WTC11 (cell line): ENCODE measurements around the gene TRIM51. TPM values are rescaled to one million over a fixed set of nuclear protein-coding genes. Genes with fewer than 3 reads are reported as not detected.
"Not testable (repeated sequence)": the region's sequence is repeated elsewhere in the genome, so short reads cannot be mapped to it uniquely, and the experiment has no call there.

Experiments
- ATAC-seq: fragments of 200-7000 bp; cut with Tn5 transposase; 2 replicates; pipeline ENCODE4 v1.10.0; 2021; ENCODE audit warnings: mild to moderate bottlenecking, moderate library complexity
- Bru-seq: library from RNA; stranded (reverse); fragments of 400-500 nt; gene quantifications from one replicate; lab custom pipeline; 2021; lab: Mats Ljungman, UMichigan
- CTCF ChIA-PET: fragments of 300-600 bp; sonication (Branson Sonifier 250); formaldehyde crosslinking; loops from one replicate; lab custom pipeline; 2021; ENCODE audit warnings: antibody characterized with exemption; lab: Charles Lee
- POLR2A ChIA-PET: fragments of 350-600 bp; sonication (Branson Sonifier 250); formaldehyde crosslinking; loops from one replicate; lab custom pipeline; 2021; ENCODE audit warnings: antibody characterized with exemption; lab: Charles Lee
- DNase-seq: peaks from one replicate; pipeline ENCODE4 v3.0.0; 2021; ENCODE audit warnings: low spot score
- H3K27ac Mint-ChIP-seq: 2 replicates; pipeline ENCODE4 v1.8.0; 2021; ENCODE audit warnings: mixed read lengths
- H3K27me3 Mint-ChIP-seq: 2 replicates; pipeline ENCODE4 v1.8.0; 2021; ENCODE audit warnings: low read depth, mild to moderate bottlenecking, moderate library complexity, mixed read lengths
- H3K36me3 Mint-ChIP-seq: 2 replicates; pipeline ENCODE4 v1.8.0; 2021; ENCODE audit warnings: mixed read lengths
- H3K4me1 Mint-ChIP-seq: 2 replicates; pipeline ENCODE4 v1.8.0; 2022; ENCODE audit warnings: mixed read lengths
- H3K4me3 Mint-ChIP-seq: 2 replicates; pipeline ENCODE4 v1.8.0; 2021; ENCODE audit warnings: mild to moderate bottlenecking, moderate library complexity, mixed read lengths
- H3K9me3 Mint-ChIP-seq: 2 replicates; pipeline ENCODE4 v1.8.0; 2021; ENCODE audit warnings: mixed read lengths
- ATF1 ChIP-seq: sonication (generic); formaldehyde crosslinking; IDR thresholded peaks from 2 replicates; pipeline ENCODE4 v1.8.1; 2023; ENCODE audit warnings: mild to moderate bottlenecking, moderate library complexity, missing genetic modification reagents
- CREB1 ChIP-seq: sonication (generic); formaldehyde crosslinking; IDR thresholded peaks from 2 replicates; pipeline ENCODE4 v1.8.0; 2023; ENCODE audit warnings: mild to moderate bottlenecking, missing genetic modification reagents
- ELF4 ChIP-seq: sonication (generic); formaldehyde crosslinking; IDR thresholded peaks from 2 replicates; pipeline ENCODE4 v1.8.1; 2022; ENCODE audit warnings: low read depth, mild to moderate bottlenecking, moderate library complexity, missing genetic modification reagents
- FOXP4 ChIP-seq: sonication (generic); formaldehyde crosslinking; IDR thresholded peaks from 2 replicates; pipeline ENCODE4 v1.8.0; 2022; ENCODE audit warnings: mild to moderate bottlenecking, missing genetic modification reagents
- JAZF1 ChIP-seq: fragments of 250-450 bp; sonication (Bioruptor Pico); IDR thresholded peaks from 2 replicates; pipeline ENCODE4 v1.9.0; 2021; ENCODE audit warnings: moderate library complexity, mild to moderate bottlenecking, inconsistent platforms
- KAT7 ChIP-seq: sonication (generic); formaldehyde crosslinking; IDR thresholded peaks from 2 replicates; pipeline ENCODE4 v1.8.1; 2023; ENCODE audit warnings: missing genetic modification reagents, mild to moderate bottlenecking, borderline replicate concordance
- NFATC4 ChIP-seq: fragments of 250-450 bp; sonication (Bioruptor Pico); IDR thresholded peaks from 2 replicates; pipeline ENCODE4 v1.9.0; 2021; ENCODE audit warnings: mild to moderate bottlenecking
- OVOL2 ChIP-seq: fragments of 250-450 bp; sonication (Bioruptor Pico); IDR thresholded peaks from 2 replicates; pipeline ENCODE4 v1.9.0; 2021; ENCODE audit warnings: mild to moderate bottlenecking, borderline replicate concordance
- RORB ChIP-seq: fragments of 250-450 bp; sonication (Bioruptor Pico); IDR thresholded peaks from 2 replicates; pipeline ENCODE4 v1.9.0; 2021; ENCODE audit warnings: mild to moderate bottlenecking
- SOX15 ChIP-seq: fragments of 250-450 bp; sonication (Bioruptor Pico); IDR thresholded peaks from 2 replicates; pipeline ENCODE4 v1.9.0; 2021; ENCODE audit warnings: mild to moderate bottlenecking
- SP1 ChIP-seq: sonication (generic); formaldehyde crosslinking; conservative IDR thresholded peaks from 2 replicates; pipeline ENCODE4 v1.8.1; 2022; ENCODE audit warnings: missing genetic modification reagents
- TCF7 ChIP-seq: sonication (generic); formaldehyde crosslinking; IDR thresholded peaks from 2 replicates; pipeline ENCODE4 v1.8.0; 2022; ENCODE audit warnings: mild to moderate bottlenecking, low read depth, missing genetic modification reagents, moderate library complexity
- TP53 ChIP-seq: sonication (generic); formaldehyde crosslinking; IDR thresholded peaks from 2 replicates; pipeline ENCODE4 v1.8.1; 2023; ENCODE audit warnings: mild to moderate bottlenecking, missing genetic modification reagents
- ZNF281 ChIP-seq: sonication (generic); formaldehyde crosslinking; IDR thresholded peaks from 2 replicates; pipeline ENCODE4 v1.8.0; 2023; ENCODE audit warnings: mild to moderate bottlenecking, missing genetic modification reagents
- ZNF396 ChIP-seq: fragments of 250-450 bp; sonication (Bioruptor Pico); IDR thresholded peaks from 2 replicates; pipeline ENCODE4 v1.8.0; 2021; ENCODE audit warnings: mild to moderate bottlenecking, moderate library complexity, borderline replicate concordance
- ZSCAN18 ChIP-seq: fragments of 250-450 bp; sonication (Bioruptor Pico); IDR thresholded peaks from 2 replicates; pipeline ENCODE4 v2.1.2; 2022; ENCODE audit warnings: mild to moderate bottlenecking, moderate library complexity
- long read RNA-seq, 3 experiments: library from RNA in 1 of 3; library from capped mRNA in 1 of 3; library from polyadenylated mRNA in 1 of 3; unstranded in 2 of 3; stranded (forward) in 1 of 3; transcript quantifications; one replicate each; pipeline ENCODE4 v2.0.0, GENCODE V29; 2021
- total RNA-seq: library from RNA; stranded (reverse); gene quantifications from 3 replicates; pipeline ENCODE4 v1.2.3, GENCODE V29; 2021
- TF ChIP-seq, protein P1 (sequence below): sonication (generic); formaldehyde crosslinking; IDR thresholded peaks from 2 replicates; pipeline ENCODE4 v1.8.1; 2023; ENCODE audit warnings: mild to moderate bottlenecking, missing genetic modification reagents, moderate library complexity
- TF ChIP-seq, protein P2 (sequence below): sonication (generic); formaldehyde crosslinking; IDR thresholded peaks from 2 replicates; pipeline ENCODE4 v1.8.0; 2023; ENCODE audit warnings: missing genetic modification reagents
- TF ChIP-seq, protein P3 (sequence below): sonication (generic); formaldehyde crosslinking; IDR thresholded peaks from 2 replicates; pipeline ENCODE4 v1.8.1; 2023; ENCODE audit warnings: mild to moderate bottlenecking, missing genetic modification reagents, borderline replicate concordance
- TF ChIP-seq, protein P4 (sequence below): fragments of 250-450 bp; sonication (Bioruptor Pico); IDR thresholded peaks from 2 replicates; pipeline ENCODE4 v1.9.0; 2021; ENCODE audit warnings: mild to moderate bottlenecking

The TRIM51 gene
- total RNA-seq (not detected in 3 replicates), Bru-seq, nascent RNA (not detected)
- long read RNA-seq, experiment 1, result 0 reads
- long read RNA-seq, experiment 2, result 0 reads
- long read RNA-seq, experiment 3, result 0 reads

DNA sequence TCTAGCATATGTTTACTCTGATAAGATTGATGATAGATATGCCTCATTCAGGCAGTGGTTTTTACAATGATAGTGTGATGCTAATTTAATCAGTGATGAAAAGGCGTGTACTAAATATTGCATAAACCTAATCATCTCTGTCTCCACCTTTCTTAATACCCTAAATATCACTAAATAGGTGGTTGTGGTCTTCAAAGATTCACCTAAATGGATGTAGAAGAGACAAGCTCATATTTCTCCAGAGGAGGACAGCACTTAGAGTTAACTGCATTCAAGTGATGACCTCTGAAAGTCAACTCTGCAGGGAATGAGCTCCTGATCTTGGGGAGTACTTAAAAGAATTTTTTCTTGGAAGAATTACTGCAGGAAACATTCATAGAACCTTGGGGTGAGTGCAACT is at the start of gene TRIM51:
Gene TRIM51 (plus strand): TSS at position 301 of the 400 bp plus-strand sequence. CDS start 2,132 bp downstream, outside the sequence.
- H3K4me3 Mint-ChIP-seq, H3K27ac Mint-ChIP-seq, CTCF ChIA-PET, H3K27me3 Mint-ChIP-seq, POLR2A ChIA-PET, ATAC-seq, H3K4me1 Mint-ChIP-seq, DNase-seq: not testable (repeated sequence)
- peaks cover 51% of the 10 kb centered on the region for H3K36me3 Mint-ChIP-seq
- peaks cover 75% of the 10 kb centered on the region for H3K9me3 Mint-ChIP-seq

GRCh38 chr11:55838452-55838851 is 44.6 kb upstream of the TRIM51 start, which contains the start of gene OR5D16:
OR5D16 (plus strand) TSS chr11:55838752; CDS start chr11:55838752, 0 bp downstream.
- no peaks in the 10 kb centered on the region for H3K4me1 Mint-ChIP-seq
- peaks cover 62% of the 10 kb centered on the region for H3K36me3 Mint-ChIP-seq
- DNase-seq, result no peak
- peaks cover 12% of the 10 kb centered on the region for H3K27me3 Mint-ChIP-seq
- CTCF ChIA-PET, result no interaction called here
- POLR2A ChIA-PET, result no interaction called here
- TF ChIP-seq ELF4 (CRISPR knock-in tag), result no peak
- no peak for TF ChIP-seq FOXP4 (CRISPR knock-in tag)
- TF ChIP-seq CREB1 (CRISPR knock-in tag), result no peak
- TF ChIP-seq NFATC4, result no peak
- no peak for TF ChIP-seq RORB
- TF ChIP-seq ATF1 (CRISPR knock-in tag), result no peak
- TF ChIP-seq, protein P1, sequence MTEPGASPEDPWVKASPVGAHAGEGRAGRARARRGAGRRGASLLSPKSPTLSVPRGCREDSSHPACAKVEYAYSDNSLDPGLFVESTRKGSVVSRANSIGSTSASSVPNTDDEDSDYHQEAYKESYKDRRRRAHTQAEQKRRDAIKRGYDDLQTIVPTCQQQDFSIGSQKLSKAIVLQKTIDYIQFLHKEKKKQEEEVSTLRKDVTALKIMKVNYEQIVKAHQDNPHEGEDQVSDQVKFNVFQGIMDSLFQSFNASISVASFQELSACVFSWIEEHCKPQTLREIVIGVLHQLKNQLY (CRISPR knock-in tag), result no peak
- TF ChIP-seq SP1 (CRISPR knock-in tag), result no peak
- TF ChIP-seq, protein P2, sequence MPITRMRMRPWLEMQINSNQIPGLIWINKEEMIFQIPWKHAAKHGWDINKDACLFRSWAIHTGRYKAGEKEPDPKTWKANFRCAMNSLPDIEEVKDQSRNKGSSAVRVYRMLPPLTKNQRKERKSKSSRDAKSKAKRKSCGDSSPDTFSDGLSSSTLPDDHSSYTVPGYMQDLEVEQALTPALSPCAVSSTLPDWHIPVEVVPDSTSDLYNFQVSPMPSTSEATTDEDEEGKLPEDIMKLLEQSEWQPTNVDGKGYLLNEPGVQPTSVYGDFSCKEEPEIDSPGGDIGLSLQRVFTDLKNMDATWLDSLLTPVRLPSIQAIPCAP (CRISPR knock-in tag), result no peak
- TF ChIP-seq ZNF281 (CRISPR knock-in tag), result no peak
- no peak for TF ChIP-seq TCF7 (CRISPR knock-in tag)
- no peak for TF ChIP-seq ZSCAN18 (CRISPR knock-in tag)
- TF ChIP-seq SOX15, result no peak
- no peak for TF ChIP-seq JAZF1 (CRISPR knock-in tag)
- no peak for TF ChIP-seq KAT7
- TF ChIP-seq, protein P3, sequence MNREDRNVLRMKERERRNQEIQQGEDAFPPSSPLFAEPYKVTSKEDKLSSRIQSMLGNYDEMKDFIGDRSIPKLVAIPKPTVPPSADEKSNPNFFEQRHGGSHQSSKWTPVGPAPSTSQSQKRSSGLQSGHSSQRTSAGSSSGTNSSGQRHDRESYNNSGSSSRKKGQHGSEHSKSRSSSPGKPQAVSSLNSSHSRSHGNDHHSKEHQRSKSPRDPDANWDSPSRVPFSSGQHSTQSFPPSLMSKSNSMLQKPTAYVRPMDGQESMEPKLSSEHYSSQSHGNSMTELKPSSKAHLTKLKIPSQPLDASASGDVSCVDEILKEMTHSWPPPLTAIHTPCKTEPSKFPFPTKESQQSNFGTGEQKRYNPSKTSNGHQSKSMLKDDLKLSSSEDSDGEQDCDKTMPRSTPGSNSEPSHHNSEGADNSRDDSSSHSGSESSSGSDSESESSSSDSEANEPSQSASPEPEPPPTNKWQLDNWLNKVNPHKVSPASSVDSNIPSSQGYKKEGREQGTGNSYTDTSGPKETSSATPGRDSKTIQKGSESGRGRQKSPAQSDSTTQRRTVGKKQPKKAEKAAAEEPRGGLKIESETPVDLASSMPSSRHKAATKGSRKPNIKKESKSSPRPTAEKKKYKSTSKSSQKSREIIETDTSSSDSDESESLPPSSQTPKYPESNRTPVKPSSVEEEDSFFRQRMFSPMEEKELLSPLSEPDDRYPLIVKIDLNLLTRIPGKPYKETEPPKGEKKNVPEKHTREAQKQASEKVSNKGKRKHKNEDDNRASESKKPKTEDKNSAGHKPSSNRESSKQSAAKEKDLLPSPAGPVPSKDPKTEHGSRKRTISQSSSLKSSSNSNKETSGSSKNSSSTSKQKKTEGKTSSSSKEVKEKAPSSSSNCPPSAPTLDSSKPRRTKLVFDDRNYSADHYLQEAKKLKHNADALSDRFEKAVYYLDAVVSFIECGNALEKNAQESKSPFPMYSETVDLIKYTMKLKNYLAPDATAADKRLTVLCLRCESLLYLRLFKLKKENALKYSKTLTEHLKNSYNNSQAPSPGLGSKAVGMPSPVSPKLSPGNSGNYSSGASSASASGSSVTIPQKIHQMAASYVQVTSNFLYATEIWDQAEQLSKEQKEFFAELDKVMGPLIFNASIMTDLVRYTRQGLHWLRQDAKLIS (CRISPR knock-in tag), result no peak
- TF ChIP-seq TP53, result no peak
- TF ChIP-seq, protein P4, sequence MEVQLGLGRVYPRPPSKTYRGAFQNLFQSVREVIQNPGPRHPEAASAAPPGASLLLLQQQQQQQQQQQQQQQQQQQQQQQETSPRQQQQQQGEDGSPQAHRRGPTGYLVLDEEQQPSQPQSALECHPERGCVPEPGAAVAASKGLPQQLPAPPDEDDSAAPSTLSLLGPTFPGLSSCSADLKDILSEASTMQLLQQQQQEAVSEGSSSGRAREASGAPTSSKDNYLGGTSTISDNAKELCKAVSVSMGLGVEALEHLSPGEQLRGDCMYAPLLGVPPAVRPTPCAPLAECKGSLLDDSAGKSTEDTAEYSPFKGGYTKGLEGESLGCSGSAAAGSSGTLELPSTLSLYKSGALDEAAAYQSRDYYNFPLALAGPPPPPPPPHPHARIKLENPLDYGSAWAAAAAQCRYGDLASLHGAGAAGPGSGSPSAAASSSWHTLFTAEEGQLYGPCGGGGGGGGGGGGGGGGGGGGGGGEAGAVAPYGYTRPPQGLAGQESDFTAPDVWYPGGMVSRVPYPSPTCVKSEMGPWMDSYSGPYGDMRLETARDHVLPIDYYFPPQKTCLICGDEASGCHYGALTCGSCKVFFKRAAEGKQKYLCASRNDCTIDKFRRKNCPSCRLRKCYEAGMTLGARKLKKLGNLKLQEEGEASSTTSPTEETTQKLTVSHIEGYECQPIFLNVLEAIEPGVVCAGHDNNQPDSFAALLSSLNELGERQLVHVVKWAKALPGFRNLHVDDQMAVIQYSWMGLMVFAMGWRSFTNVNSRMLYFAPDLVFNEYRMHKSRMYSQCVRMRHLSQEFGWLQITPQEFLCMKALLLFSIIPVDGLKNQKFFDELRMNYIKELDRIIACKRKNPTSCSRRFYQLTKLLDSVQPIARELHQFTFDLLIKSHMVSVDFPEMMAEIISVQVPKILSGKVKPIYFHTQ (CRISPR knock-in tag), result no peak
- TF ChIP-seq ZNF396, result no peak
- TF ChIP-seq OVOL2, result no peak
- TF ChIP-seq, all 79 proteins: peak for 0
- Mint-ChIP-seq H3K4me3 (no peak within 1 kb of the TSS), H3K9me3 (peaks cover 77% of the 10 kb centered on the region), H3K27ac (no peak within 1 kb of the TSS)
- no peak for ATAC-seq
